Endothelial cell of umbilical vein (primary cell): ENCODE data around the gene NUDT8. TPM values are rescaled to one million over a fixed set of nuclear protein-coding genes. Genes with fewer than 3 reads are reported as not detected.

Experiments
- BruUV-seq: library from RNA; stranded (reverse); fragments of 400-500 nt; replicated peaks from 2 replicates; lab custom pipeline; 2021; lab: Mats Ljungman, UMichigan
- CTCF ChIA-PET: fragments of 300-600, 350-600 bp; sonication (Branson Sonifier 250); formaldehyde crosslinking; loops from one replicate; lab custom pipeline; 2021; ENCODE audit warnings: antibody characterized with exemption, inconsistent platforms; lab: Charles Lee
- POLR2A ChIA-PET: fragments of 300-600, 350-600 bp; sonication (Branson Sonifier 250); formaldehyde crosslinking; loops from one replicate; lab custom pipeline; 2021; ENCODE audit warnings: antibody characterized with exemption, inconsistent platforms; lab: Charles Lee
- DNase-seq: peaks from one replicate; pipeline ENCODE4 v3.0.0-alpha.2; 2011; ENCODE audit warnings: low read depth, low spot score
- FAIRE-seq: peaks from 2 replicates; lab custom pipeline; 2011; peaks lifted over from hg19 to GRCh38; lab: Jason Lieb, UNC
- H2AFZ ChIP-seq: 2 replicates; pipeline ENCODE4 v1.6.0; 2012; ENCODE audit warnings: low read depth, low read length, control low read depth, inconsistent platforms
- H3K27ac ChIP-seq: 2 replicates; pipeline ENCODE4 v1.5.1; 2011; ENCODE audit warnings: low read depth, mild to moderate bottlenecking, control low read depth, low read length, moderate library complexity; ENCODE audit not compliant: insufficient read depth
- H3K27me3 ChIP-seq, 2 experiments: 2 replicates each; pipeline versions ENCODE4 v1.6.0 to v1.6.1; 2011; ENCODE audit warnings: low read length in 2 of 2, mixed read lengths in 1 of 2; ENCODE audit not compliant: control insufficient read depth in 2 of 2, insufficient read depth in 2 of 2
- H3K36me3 ChIP-seq, 2 experiments: 2 replicates in 1 of 2; 3 replicates in 1 of 2; pipeline ENCODE4 v1.5.1; 2011; ENCODE audit warnings: low read length in 2 of 2, mild to moderate bottlenecking in 1 of 2, moderate library complexity in 1 of 2; ENCODE audit not compliant: control insufficient read depth in 2 of 2, insufficient read depth in 2 of 2; ENCODE audit errors: extremely low read depth in 1 of 2
- H3K4me1 ChIP-seq: 3 replicates; pipeline ENCODE4 v1.5.1; 2011; ENCODE audit warnings: mild to moderate bottlenecking, low read length; ENCODE audit not compliant: control insufficient read depth, insufficient read depth; ENCODE audit errors: extremely low read depth
- H3K4me2 ChIP-seq: 2 replicates; pipeline ENCODE4 v1.6.1; 2011; ENCODE audit warnings: low read length, control low read depth, mixed read lengths; ENCODE audit not compliant: insufficient read depth
- H3K4me3 ChIP-seq, 3 experiments: fragments of 200-600 bp in 1 of 3; sonication (generic), shearing (Covaris generic) in 1 of 3; replicated peaks in 1 of 3; 2 replicates each; pipeline ENCODE4 v1.5.1; 2011 to 2016; ENCODE audit warnings: control low read depth in 3 of 3, low read length in 3 of 3, mild to moderate bottlenecking in 2 of 3, inconsistent platforms in 1 of 3, low read depth in 1 of 3, moderate library complexity in 1 of 3; ENCODE audit not compliant: insufficient read depth in 1 of 3
- H3K79me2 ChIP-seq: 2 replicates; pipeline ENCODE4 v1.6.0; 2012; ENCODE audit warnings: low read length, inconsistent platforms; ENCODE audit not compliant: control insufficient read depth, insufficient read depth
- H3K9ac ChIP-seq: replicated peaks from 2 replicates; pipeline ENCODE3; 2011; ENCODE audit warnings: low read length, control low read depth; ENCODE audit not compliant: insufficient read depth; ENCODE audit errors: extremely low read depth
- H3K9me1 ChIP-seq: replicated peaks from 3 replicates; pipeline ENCODE4 v1.6.0; 2011; ENCODE audit warnings: mild to moderate bottlenecking, low read length; ENCODE audit not compliant: control insufficient read depth, insufficient read depth; ENCODE audit errors: extremely low read depth
- H3K9me3 ChIP-seq: replicated peaks from 2 replicates; pipeline ENCODE4 v1.5.1; 2012; ENCODE audit warnings: low read length, inconsistent platforms; ENCODE audit not compliant: control insufficient read depth, insufficient read depth
- H4K20me1 ChIP-seq: replicated peaks from 2 replicates; pipeline ENCODE3; 2011; ENCODE audit warnings: mild to moderate bottlenecking, low read length; ENCODE audit not compliant: control insufficient read depth, insufficient read depth; ENCODE audit errors: extremely low read depth
- FOS ChIP-seq: IDR thresholded peaks from 2 replicates; pipeline ENCODE4 v1.6.1; 2011; ENCODE audit warnings: mild to moderate bottlenecking, low read length, moderate library complexity, borderline replicate concordance; ENCODE audit not compliant: insufficient read depth
- GATA2 ChIP-seq: IDR thresholded peaks from 2 replicates; pipeline ENCODE4 v1.7.0; 2011; ENCODE audit warnings: low read depth, mild to moderate bottlenecking, moderate library complexity, mixed read lengths, low read length; ENCODE audit not compliant: insufficient read length, insufficient read depth
- JUN ChIP-seq: IDR thresholded peaks from 2 replicates; pipeline ENCODE4 v1.6.1; 2011; ENCODE audit warnings: borderline replicate concordance, low read depth; ENCODE audit not compliant: insufficient read length, insufficient read depth
- POLR2A ChIP-seq: IDR thresholded peaks from 2 replicates; pipeline ENCODE4 v1.6.1; 2012; ENCODE audit warnings: low read depth, mild to moderate bottlenecking, control low read depth, low read length
- dilution Hi-C: fragments of 300-500 bp; cut with MboI; formaldehyde crosslinking; loops from one replicate; pipeline ENCODE4 v1.15.0; 2019; ENCODE audit warnings: low sequenced_read_pairs; ENCODE audit not compliant: extremely low pct_ligation_motif_present
- intact Hi-C: fragments of 100-400 bp; cut with micrococcal nuclease; formaldehyde crosslinking; loops from one replicate; pipeline ENCODE4 v1.10.0; 2022
- polyA plus RNA-seq, 4 experiments: library from polyadenylated mRNA; depleted of rRNA in 3 of 4; stranded (reverse) in 3 of 4; unstranded in 1 of 4; fragments of >200 nt; gene quantifications; 2 replicates each; pipeline versions ENCODE4 v1.2.1 to v1.2.3, GENCODE V29; 2011 to 2012; ENCODE audit warnings: missing spikeins in 1 of 4
- total RNA-seq: library from RNA; stranded (reverse); gene quantifications from 2 replicates; pipeline ENCODE4 v1.2.3, GENCODE V29; 2021
- TF ChIP-seq, protein P1 (sequence below): IDR thresholded peaks from 2 replicates; pipeline ENCODE4 v1.6.1; 2011; ENCODE audit not compliant: insufficient read depth, insufficient read length
- TF ChIP-seq, protein P2 (sequence below), 2 donors: IDR thresholded peaks; 1 replicate in 1 of 2; 2 replicates in 1 of 2; pipeline ENCODE4 v1.5.1; 2011; ENCODE audit warnings: low read length in 2 of 2, mild to moderate bottlenecking in 2 of 2, moderate library complexity in 2 of 2, control low read depth in 1 of 2, inconsistent platforms in 1 of 2, low read depth in 1 of 2; ENCODE audit not compliant: insufficient read depth in 1 of 2; ENCODE audit errors: extremely low read depth in 1 of 2

NUDT8 gene
- total and polyA plus RNA-seq, 2 donors (not counting 3 experiments of a cell fraction or from before 2014, with no cell fraction given): 14.1 to 20.4 TPM

DNA sequence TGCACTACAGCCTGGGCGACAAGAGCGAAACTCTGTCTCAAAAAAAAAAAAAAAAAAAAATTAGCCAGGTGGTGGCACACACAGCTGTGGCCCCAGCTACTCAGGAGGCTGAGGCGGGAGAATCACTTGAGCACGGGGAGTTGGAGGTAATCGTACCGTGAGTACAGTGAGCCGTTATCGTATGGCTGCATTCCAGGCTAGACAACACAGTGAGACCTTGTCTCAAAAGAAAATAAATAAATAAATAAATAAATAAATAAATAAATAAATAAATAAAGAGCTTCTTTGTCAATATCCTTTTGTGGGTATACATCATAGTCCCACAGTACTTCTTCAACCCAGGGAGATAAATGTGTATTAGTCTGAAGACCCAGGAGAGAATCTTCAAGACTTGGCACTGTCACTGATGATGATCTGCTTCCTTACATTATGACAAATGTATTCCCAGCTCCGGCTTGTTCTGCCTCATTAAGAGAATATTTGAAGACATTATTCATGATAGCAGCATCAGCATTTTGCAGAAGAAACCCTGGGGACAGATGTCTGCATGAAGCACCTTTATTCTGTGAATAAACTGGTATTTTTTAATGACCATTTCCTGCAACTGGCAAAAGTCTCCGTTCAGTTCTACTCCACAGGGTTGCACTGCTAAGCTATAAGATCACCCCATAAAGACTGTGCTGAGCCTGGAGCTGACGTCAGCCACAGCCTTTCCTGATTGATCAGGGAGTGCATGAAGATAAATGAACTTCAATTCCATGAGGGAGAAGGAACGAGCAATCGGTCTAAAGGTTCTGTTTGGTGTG is 22.4 kb upstream of the NUDT8 start:
- H3K9ac ChIP-seq: no peak overlapping the region
- no peaks in the 10 kb centered on the region for H3K9me3 ChIP-seq
- DNase-seq (no peak), FAIRE-seq (no peak)
- no peaks in the 10 kb centered on the region for H3K4me1 ChIP-seq
- dilution Hi-C loops (no loop called here), intact Hi-C loops (no loop called here)
- no peaks in the 10 kb centered on the region for H4K20me1 ChIP-seq
- no peaks in the 10 kb centered on the region for H3K79me2 ChIP-seq
- H3K36me3 ChIP-seq: no peaks in the 10 kb centered on the region
- no peak overlapping the region for H3K4me3 ChIP-seq
- BruUV-seq: no TSS peak
- H3K4me2 ChIP-seq: no peak overlapping the region
- no peak overlapping the region for H3K27ac ChIP-seq
- no peaks in the 10 kb centered on the region for H3K9me1 ChIP-seq
- CTCF ChIA-PET: interaction anchor here (0.6 to 2.5 kb wide), 4 partner anchors 8 to 38 kb away, joined by 3 to 14 read pairs (median 5); partner anchors contain the start of gene NUDT8
- no peaks in the 10 kb centered on the region for H3K27me3 ChIP-seq
- TF ChIP-seq FOS (no peak), GATA2 (no peak), JUN (no peak), POLR2A (no peak)
- TF ChIP-seq, protein P1, sequence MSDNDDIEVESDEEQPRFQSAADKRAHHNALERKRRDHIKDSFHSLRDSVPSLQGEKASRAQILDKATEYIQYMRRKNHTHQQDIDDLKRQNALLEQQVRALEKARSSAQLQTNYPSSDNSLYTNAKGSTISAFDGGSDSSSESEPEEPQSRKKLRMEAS: no peak
- TF ChIP-seq, protein P2, sequence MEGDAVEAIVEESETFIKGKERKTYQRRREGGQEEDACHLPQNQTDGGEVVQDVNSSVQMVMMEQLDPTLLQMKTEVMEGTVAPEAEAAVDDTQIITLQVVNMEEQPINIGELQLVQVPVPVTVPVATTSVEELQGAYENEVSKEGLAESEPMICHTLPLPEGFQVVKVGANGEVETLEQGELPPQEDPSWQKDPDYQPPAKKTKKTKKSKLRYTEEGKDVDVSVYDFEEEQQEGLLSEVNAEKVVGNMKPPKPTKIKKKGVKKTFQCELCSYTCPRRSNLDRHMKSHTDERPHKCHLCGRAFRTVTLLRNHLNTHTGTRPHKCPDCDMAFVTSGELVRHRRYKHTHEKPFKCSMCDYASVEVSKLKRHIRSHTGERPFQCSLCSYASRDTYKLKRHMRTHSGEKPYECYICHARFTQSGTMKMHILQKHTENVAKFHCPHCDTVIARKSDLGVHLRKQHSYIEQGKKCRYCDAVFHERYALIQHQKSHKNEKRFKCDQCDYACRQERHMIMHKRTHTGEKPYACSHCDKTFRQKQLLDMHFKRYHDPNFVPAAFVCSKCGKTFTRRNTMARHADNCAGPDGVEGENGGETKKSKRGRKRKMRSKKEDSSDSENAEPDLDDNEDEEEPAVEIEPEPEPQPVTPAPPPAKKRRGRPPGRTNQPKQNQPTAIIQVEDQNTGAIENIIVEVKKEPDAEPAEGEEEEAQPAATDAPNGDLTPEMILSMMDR (IDR thresholded peaks at IDR 0.05; ENCODE audit: extremely low read depth in 1 of 2, insufficient read depth in 1 of 2, low read depth in 1 of 2, low read length in 2 of 2): no peak
- POLR2A ChIA-PET: no interaction called here
- H2AFZ ChIP-seq: no peak overlapping the region
